HG02678 (cell line): ENCODE results near the gene ESPNL.

Source experiments
- ATAC-seq: cut with Tn5 transposase; IDR thresholded peaks from one replicate; pipeline ENCODE4 v1.9.1; 2021; ENCODE audit warnings: mild to moderate bottlenecking, moderate library complexity; ENCODE audit not compliant: unreplicated experiment

ESPNL gene

DNA sequence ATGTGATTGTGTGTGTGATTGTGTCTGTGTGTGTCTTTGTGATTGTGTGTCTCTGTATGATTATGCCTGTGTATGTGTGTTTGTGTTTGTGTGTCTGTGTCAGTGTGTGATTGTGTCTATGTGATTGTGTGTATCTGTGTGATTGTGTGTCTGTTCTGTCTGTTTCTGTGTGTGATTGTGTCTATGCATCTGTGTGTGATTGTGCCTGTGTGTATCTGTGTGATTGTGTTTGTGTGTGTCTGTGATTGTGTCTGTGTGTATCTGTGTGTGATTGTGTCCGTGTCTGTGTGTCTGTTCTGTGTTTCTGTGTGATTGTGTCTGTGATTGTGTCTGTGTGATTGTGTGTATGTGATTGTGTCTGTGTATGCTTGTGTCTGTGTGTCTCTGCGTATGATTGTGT is 26.2 kb downstream of the ESPNL start:
- no peak for ATAC-seq

DNA sequence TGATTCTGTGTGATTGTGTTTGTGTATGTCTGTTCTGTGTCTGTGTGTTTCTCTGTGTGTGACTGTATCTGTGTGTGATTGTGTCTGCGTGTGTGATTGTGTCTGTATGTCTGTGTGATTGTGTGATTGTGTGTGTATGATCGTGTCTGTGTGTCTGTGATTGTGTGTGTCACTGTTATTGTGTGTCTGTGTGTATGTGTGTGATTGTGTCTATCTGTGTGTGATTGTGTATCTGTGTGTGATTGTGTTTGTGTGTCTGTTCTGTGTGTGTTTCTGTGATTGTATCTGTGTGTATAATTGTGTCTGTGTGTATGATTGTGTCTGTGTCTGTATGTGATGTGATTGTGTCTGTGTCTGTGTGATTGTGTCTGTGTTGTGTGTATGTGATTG is 26.6 kb downstream of the ESPNL start:
- ATAC-seq = no peak

- peak; percentile 66 for ATAC-seq
Measured at GRCh38 chr2:238127165-238128060, 27.3 kb downstream of the ESPNL start.

DNA sequence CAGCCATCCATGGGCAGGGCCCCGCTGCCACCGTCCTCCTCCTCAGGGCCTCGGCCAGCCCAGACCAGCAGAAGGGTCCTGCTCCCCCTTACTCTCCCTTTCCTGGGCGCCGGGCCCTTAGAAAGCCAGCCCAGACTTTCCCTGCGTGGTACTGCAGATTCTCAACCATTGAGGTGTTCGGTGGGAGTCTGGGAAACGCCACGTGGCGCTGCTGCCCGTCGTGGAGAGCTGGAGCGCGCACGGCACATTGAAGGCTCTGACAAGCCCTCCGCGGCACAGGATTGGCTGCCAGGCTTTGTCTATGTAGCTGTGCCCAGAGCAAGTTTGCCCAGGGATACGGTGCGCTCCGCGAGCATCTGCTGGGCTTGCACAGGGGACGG is 27.9 kb downstream of the ESPNL start:
- no peak for ATAC-seq

DNA sequence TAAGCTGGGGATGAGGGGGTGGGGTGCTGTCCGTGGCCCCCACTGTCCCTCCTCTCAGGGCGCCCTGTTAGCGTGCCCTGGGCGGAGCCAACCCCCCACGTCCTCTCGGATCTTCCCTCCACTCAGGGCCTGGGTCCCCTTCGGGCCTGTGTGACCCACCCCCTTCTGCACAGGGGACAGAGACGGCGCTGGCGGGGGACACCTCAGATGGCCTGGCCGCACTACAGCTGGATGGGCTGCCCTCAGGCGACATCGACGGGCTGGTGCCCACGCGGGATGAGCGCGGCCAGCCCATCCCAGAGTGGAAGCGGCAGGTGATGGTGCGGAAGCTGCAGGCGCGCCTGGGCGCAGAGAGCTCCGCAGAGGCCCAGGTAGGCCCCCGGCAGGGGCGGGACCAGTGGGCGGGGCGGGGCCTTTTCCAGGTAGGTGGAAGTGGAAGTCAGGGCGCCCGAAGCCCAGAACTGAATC is 28.4 kb downstream of the ESPNL start:
- ATAC-seq = no peak

- ATAC-seq = no peak
Measured at GRCh38 chr2:238129166-238130010, 29.2 kb downstream of the ESPNL start.

GRCh38 chr2:238130111-238130695 is 30.1 kb downstream of the ESPNL start:
- ATAC-seq = no peak

GRCh38 chr2:238130696-238131628 is 30.8 kb downstream of the ESPNL start:
- ATAC-seq = no peak

DNA sequence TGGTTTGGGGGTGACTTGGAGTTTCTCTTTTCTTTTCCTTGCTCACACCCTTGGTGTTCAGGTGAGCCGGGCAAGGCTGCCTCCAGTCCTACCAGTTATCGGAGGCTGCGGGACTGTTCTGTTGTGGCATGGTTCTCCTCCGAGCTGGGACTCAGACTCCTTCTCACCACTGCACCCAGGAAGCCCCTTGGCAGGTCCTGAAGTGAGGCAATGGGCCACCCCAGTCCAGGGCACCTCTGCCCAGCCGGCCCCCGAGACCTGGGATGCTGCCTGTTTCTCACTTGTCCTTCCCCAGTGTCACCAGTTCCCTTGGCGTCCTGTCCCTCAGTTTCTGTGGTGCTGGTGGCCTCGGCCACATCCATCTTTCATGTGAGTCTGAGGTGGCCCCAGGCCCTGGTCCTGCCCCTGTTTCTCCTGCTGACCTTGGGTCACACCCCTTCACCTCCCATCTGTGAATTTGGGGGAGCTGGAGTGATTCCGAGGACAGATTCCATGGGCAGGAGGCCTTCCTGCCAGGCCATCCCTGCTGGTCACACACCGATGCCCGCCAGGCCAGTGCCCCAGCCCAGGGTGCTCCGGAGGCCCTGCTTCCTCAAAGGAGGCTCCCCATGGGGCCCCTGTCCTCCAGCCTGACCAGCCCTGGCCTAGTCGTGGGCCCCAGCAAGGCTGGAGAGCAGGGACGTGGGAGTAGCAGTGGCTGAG is 31.8 kb downstream of the ESPNL start:
- no peak for ATAC-seq

GRCh38 chr2:238132463-238133450 is 32.6 kb downstream of the ESPNL start:
- no peak for ATAC-seq

DNA sequence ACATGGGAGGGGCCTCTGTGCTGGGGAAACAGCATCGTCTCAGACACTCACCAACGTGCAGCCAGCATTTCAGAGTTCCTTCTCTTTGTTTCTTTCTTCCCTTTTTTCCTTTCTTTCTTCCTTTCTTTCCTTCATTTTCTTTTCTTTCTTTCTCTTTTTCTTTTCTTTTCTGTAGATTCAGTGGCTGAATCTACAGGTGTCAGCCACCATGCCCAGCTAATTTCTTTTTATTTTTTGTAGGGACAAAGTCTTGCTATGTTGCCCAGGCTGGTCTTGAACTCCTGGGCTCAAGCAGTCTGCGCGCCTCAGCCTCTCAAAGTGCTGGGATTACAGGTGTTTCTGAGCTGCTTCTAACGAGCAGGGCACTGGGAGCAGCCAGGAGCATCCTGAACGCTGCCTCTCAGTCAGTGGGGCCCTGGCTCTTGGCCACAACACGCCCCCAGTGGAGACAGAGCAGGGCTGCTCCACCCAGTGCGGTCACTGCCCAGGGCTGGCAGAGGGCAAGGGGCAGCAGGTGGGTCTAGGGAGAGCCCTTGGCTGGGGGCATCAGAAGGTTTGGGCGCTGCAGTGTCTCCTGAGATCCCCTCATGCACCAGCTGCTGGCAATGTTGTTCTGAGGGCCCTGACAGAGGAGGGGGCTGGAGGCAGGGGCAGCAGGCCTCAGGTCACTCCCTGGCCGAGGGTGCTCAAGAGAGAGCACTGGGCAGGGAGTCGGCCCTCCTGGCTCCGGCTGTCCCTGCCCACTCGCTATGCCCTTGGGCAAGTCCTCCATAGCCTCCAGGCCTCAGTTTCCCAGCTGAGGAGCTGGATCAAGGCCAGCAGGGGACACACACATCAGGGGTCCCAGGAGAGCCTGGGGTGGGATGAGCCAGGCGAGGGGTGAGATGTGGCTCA is 33.6 kb downstream of the ESPNL start:
- no peak for ATAC-seq

DNA sequence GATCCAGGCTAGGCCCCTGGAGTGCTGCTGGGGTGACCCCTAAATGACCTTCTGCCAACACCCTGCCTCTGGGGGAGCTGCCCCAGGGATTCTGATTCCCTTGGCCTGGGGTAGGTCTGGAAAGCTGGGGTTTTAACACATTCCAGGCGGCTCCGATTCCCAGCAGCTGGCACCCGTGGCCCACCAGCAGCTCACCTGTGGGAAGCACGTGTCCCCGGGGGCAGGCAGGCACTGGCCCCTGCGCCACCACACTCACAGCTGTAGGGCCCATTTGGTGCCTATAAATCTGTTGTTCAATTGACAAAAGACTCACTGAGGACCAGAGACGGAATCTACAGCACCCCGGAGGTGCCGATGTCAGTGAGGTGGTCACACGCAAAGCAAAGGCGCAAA is 34.2 kb downstream of the ESPNL start:
- no peak for ATAC-seq

DNA sequence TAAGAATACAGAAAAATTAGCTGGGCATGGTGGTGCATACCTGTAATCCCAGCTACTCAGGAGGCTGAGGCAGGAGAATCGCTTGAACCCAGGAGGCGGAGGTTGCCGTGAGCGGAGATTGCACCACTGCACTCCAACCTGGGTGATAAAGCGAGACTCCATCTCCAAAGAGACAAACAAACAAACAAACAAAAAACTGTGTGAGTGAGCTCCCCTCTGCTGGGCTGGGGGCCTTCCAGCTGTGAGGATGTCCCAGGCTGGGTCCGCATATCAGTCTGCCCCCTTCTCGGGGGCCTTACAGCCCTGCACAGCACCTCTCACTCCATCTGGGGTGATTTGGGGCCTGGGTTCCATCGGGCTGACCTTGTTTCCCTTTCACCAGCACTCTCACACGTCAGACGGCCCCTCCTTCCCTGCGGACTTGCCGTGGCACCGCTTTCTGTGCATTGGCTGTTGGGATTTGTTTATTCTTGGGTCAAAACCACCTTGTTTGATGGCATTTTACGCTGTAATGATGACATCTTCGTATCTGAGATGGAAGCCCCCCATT is 35.5 kb downstream of the ESPNL start:
- no peak for ATAC-seq

- ATAC-seq = no peak
Measured at GRCh38 chr2:238136820-238137537, 36.8 kb downstream of the ESPNL start.

DNA sequence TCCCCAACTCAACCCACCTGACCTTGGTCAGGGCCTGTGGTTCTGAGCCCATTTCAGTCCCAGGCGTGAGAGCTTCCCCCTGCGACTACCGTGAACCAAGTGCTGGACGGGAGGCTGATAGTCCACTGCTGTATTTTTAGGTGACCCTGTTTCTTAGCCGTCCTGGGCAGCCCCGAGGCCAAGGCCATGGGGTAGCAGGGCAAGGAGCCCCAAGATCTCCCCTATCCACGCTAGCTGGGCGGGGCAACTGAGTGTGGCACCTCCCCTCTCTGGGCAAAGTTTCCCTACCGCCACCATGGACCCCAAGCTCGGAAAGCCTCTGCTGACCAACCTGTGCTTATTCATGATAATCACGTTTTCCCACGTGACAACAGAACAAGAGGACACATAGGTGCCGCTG is 37.7 kb downstream of the ESPNL start:
- ATAC-seq = no peak

GRCh38 chr2:238138331-238139195 is 38.4 kb downstream of the ESPNL start, which contains the start of gene KLHL30:
Gene KLHL30, plus strand, starts transcription at chr2:238138668. Its CDS starts 2,087 bp downstream, at chr2:238140755.
- no peak for ATAC-seq
